ENCODE results near the gene NRXN3. TPM values are rescaled to one million over a fixed set of nuclear protein-coding genes. Genes with fewer than 3 reads are reported as not detected.
"Not testable (repeated sequence)": the region's sequence is repeated elsewhere in the genome, so short reads cannot be mapped to it uniquely, and the experiment has no call there.

Gene NRXN3
- total RNA-seq, 2 experiments from 2014 or later = not detected

- ChIA-PET POLR2A (no interaction called here), CTCF (no interaction called here)
- Mint-ChIP-seq H3K36me3 (ENCODE audit: low read depth) (no peaks in the 10 kb centered on the region), H3K4me3 (no peak overlapping the region), H3K4me1 (no peaks in the 10 kb centered on the region), H3K27ac (no peak overlapping the region), H3K27me3 (no peaks in the 10 kb centered on the region), H3K9me3 (no peaks in the 10 kb centered on the region)
- DNase-seq = no peak
Observed at GRCh38 chr14:78455896-78456435, 285.8 kb downstream of the NRXN3 start.

- Mint-ChIP-seq H3K27me3 (peaks cover 1% of the 10 kb centered on the region), H3K4me1 (no peaks in the 10 kb centered on the region), H3K27ac (no peak overlapping the region), H3K9me3 (no peaks in the 10 kb centered on the region), H3K36me3 (ENCODE audit: low read depth) (no peaks in the 10 kb centered on the region), H3K4me3 (no peak overlapping the region)
- DNase-seq = no peak
- POLR2A ChIA-PET = no interaction called here
- CTCF ChIA-PET = no interaction called here
Observed at GRCh38 chr14:78469947-78470346, 299.8 kb downstream of the NRXN3 start.

DNA sequence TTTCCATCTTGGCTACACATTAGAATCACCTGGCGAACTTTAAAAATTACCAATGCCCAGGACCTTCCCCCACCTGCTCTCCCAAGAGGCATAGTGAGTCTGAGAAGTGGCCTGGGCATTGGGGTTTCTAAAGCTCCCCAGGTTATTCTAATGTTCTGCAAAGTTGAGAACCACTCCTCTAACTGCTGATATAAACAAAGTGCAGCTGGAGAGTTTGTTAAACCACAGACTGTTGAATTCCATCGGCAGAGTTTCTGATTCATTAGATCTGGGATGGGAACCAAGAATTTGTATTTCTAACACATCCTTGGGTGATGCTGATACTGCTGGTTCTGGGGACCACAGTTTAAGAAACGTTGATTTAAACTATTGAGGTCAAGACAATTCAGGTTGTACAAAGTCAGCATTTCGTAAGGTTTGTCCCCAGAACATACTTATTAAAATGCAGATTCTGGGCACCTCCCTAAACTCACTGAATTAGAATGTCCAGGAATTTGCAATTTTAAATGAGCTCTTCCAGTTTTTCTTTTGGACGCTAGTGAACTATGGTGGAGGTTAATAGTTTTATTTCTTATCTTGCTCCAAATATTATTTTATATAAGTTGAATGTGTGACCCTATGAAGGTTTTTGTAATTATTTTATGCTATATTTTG is 309.1 kb downstream of the NRXN3 start:
- H3K27me3 Mint-ChIP-seq = peaks cover 4% of the 10 kb centered on the region
- H3K4me3 Mint-ChIP-seq = no peak overlapping the region
- H3K4me1 Mint-ChIP-seq = no peaks in the 10 kb centered on the region
- no peaks in the 10 kb centered on the region for H3K36me3 Mint-ChIP-seq (ENCODE audit: low read depth)
- DNase-seq = no peak
- H3K27ac Mint-ChIP-seq = no peak overlapping the region
- no peaks in the 10 kb centered on the region for H3K9me3 Mint-ChIP-seq
- CTCF ChIA-PET = interaction anchor here (0.5 kb wide), 1 partner anchor 25 kb away, joined by 4 read pairs; no protein-coding TSS in a partner anchor
- POLR2A ChIA-PET = no interaction called here

DNA sequence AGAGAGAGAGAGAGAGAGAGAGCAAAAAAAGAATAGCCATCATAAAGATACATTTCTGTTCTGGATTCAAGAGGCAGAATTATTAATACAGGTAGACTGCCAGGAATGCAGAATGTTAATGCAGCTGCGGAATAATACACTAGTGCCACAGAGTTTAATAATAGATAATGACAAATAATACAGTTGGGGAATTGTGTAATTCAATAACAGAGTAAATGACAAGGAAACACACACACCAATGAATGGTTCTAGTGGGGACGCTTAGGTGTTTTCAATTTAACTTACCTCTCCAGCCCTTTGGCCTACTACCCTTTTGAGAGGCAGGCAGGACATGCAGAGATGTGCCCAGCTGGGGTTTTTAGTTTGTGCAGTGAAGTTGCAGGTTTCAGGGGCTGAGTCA is 313.9 kb downstream of the NRXN3 start:
- no peak for DNase-seq
- no peak overlapping the region for H3K27ac Mint-ChIP-seq
- POLR2A ChIA-PET = no interaction called here
- no peak overlapping the region for H3K4me3 Mint-ChIP-seq
- CTCF ChIA-PET = no interaction called here
- no peaks in the 10 kb centered on the region for H3K27me3 Mint-ChIP-seq
- no peaks in the 10 kb centered on the region for H3K9me3 Mint-ChIP-seq
- no peaks in the 10 kb centered on the region for H3K4me1 Mint-ChIP-seq
- H3K36me3 Mint-ChIP-seq (ENCODE audit: low read depth) = no peaks in the 10 kb centered on the region

- POLR2A ChIA-PET = no interaction called here
- Mint-ChIP-seq H3K9me3 (no peaks in the 10 kb centered on the region), H3K4me3 (no peak overlapping the region)
Observed at GRCh38 chr14:78486081-78486480, 315.9 kb downstream of the NRXN3 start.

GRCh38 chr14:78486621-78487020 is 316.4 kb downstream of the NRXN3 start:
- Mint-ChIP-seq H3K9me3 (no peaks in the 10 kb centered on the region), H3K4me3 (no peak overlapping the region), H3K36me3 (ENCODE audit: low read depth) (no peaks in the 10 kb centered on the region), H3K27me3 (no peaks in the 10 kb centered on the region), H3K4me1 (no peaks in the 10 kb centered on the region), H3K27ac (no peak overlapping the region)
- DNase-seq = no peak
- ChIA-PET CTCF (no interaction called here), POLR2A (no interaction called here)

More at GRCh38 chr14:78486081-78486480, 315.9 kb downstream of the NRXN3 start:
- CTCF ChIA-PET = no interaction called here
- no peak overlapping the region for H3K27ac Mint-ChIP-seq
- no peak for DNase-seq
- H3K27me3 Mint-ChIP-seq = no peaks in the 10 kb centered on the region
- H3K36me3 Mint-ChIP-seq (ENCODE audit: low read depth) = no peaks in the 10 kb centered on the region
- no peaks in the 10 kb centered on the region for H3K4me1 Mint-ChIP-seq

GRCh38 chr14:78487573-78487972 is 317.4 kb downstream of the NRXN3 start:
- H3K36me3 Mint-ChIP-seq (ENCODE audit: low read depth); H3K27me3 Mint-ChIP-seq; H3K4me3 Mint-ChIP-seq; H3K9me3 Mint-ChIP-seq; H3K4me1 Mint-ChIP-seq; DNase-seq; POLR2A ChIA-PET; H3K27ac Mint-ChIP-seq; CTCF ChIA-PET: not testable (repeated sequence)

DNA sequence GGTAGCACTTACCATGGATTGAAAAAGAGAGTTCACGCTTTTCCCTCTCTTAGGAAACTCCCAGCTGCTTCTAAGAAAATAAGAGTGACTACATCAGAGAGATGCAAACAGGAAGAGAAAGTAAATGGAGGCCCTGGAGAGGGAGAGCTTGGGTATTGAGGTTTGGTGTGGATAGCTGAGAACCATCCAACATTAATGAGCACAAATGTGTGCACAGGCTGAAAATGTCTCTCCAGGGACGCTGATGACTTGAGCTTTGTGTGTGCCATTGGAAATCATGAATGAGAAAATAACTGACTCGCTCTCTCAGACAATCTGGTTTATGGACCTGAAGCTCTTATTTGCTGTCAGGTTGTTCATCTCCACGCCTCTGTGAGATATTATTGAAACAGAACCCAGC is 318.8 kb downstream of the NRXN3 start:
- Mint-ChIP-seq H3K4me3 (no peak overlapping the region), H3K27me3 (no peaks in the 10 kb centered on the region), H3K27ac (no peak overlapping the region), H3K9me3 (no peaks in the 10 kb centered on the region), H3K4me1 (no peaks in the 10 kb centered on the region), H3K36me3 (ENCODE audit: low read depth) (no peaks in the 10 kb centered on the region)
- ChIA-PET POLR2A (no interaction called here), CTCF (no interaction called here)
- DNase-seq = no peak

GRCh38 chr14:78491048-78491447 is 320.9 kb downstream of the NRXN3 start:
- H3K4me1 Mint-ChIP-seq = no peaks in the 10 kb centered on the region
- no peaks in the 10 kb centered on the region for H3K9me3 Mint-ChIP-seq
- no peaks in the 10 kb centered on the region for H3K27me3 Mint-ChIP-seq
- no peak overlapping the region for H3K27ac Mint-ChIP-seq
- ChIA-PET CTCF (no interaction called here), POLR2A (no interaction called here)
- no peaks in the 10 kb centered on the region for H3K36me3 Mint-ChIP-seq (ENCODE audit: low read depth)
- no peak overlapping the region for H3K4me3 Mint-ChIP-seq
- DNase-seq = no peak

GRCh38 chr14:78498062-78498595 is 328.0 kb downstream of the NRXN3 start:
- Mint-ChIP-seq H3K9me3 (no peaks in the 10 kb centered on the region), H3K4me1 (no peaks in the 10 kb centered on the region), H3K4me3 (no peak overlapping the region), H3K36me3 (ENCODE audit: low read depth) (no peaks in the 10 kb centered on the region), H3K27ac (no peak overlapping the region), H3K27me3 (no peaks in the 10 kb centered on the region)
- ChIA-PET POLR2A (no interaction called here), CTCF (no interaction called here)
- no peak for DNase-seq

GRCh38 chr14:78501909-78502308 is 331.7 kb downstream of the NRXN3 start:
- no peaks in the 10 kb centered on the region for H3K36me3 Mint-ChIP-seq (ENCODE audit: low read depth)
- H3K27ac Mint-ChIP-seq = no peak overlapping the region
- no peaks in the 10 kb centered on the region for H3K9me3 Mint-ChIP-seq
- ChIA-PET CTCF (no interaction called here), POLR2A (no interaction called here)
- no peak overlapping the region for H3K4me3 Mint-ChIP-seq
- no peaks in the 10 kb centered on the region for H3K4me1 Mint-ChIP-seq
- no peaks in the 10 kb centered on the region for H3K27me3 Mint-ChIP-seq
- DNase-seq = no peak

DNA sequence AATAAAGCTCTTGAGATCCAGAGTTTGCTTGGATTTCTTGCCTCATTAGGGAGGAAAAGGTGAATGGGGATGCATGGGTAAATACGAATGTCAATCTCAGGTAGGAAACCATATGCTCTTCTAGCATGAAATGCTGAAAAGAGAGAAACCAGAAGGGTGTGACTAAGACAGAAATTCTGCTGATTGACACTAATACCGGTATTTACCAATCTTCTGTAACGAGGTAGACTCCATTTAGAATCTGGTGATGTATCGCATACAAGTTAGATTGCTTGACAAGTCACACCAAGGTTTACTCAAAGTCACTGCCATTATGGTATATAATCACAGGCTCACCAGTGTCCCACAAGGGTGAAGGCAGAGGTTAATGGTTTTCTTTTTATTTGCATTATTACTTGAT is 337.9 kb downstream of the NRXN3 start:
- ChIA-PET POLR2A (no interaction called here), CTCF (no interaction called here)
- no peak overlapping the region for H3K27ac Mint-ChIP-seq

GRCh38 chr14:78509516-78509915 is 339.3 kb downstream of the NRXN3 start:
- H3K9me3 Mint-ChIP-seq = no peaks in the 10 kb centered on the region
- H3K27ac Mint-ChIP-seq = no peak overlapping the region
- no peak overlapping the region for H3K4me3 Mint-ChIP-seq
- POLR2A ChIA-PET = no interaction called here
- H3K27me3 Mint-ChIP-seq = no peaks in the 10 kb centered on the region
- H3K36me3 Mint-ChIP-seq (ENCODE audit: low read depth) = no peaks in the 10 kb centered on the region
- no peaks in the 10 kb centered on the region for H3K4me1 Mint-ChIP-seq
- CTCF ChIA-PET = no interaction called here
- no peak for DNase-seq

More for the DNA sequence above, 337.9 kb downstream of the NRXN3 start:
- no peaks in the 10 kb centered on the region for H3K36me3 Mint-ChIP-seq (ENCODE audit: low read depth)
- DNase-seq = no peak
- H3K27me3 Mint-ChIP-seq = no peaks in the 10 kb centered on the region
- H3K4me1 Mint-ChIP-seq = no peaks in the 10 kb centered on the region
- H3K4me3 Mint-ChIP-seq = no peak overlapping the region
- H3K9me3 Mint-ChIP-seq = no peaks in the 10 kb centered on the region

GRCh38 chr14:78512021-78512420 is 341.8 kb downstream of the NRXN3 start:
- ChIA-PET POLR2A (no interaction called here), CTCF (no interaction called here)
- Mint-ChIP-seq H3K27me3 (no peaks in the 10 kb centered on the region), H3K4me1 (no peaks in the 10 kb centered on the region), H3K27ac (no peak overlapping the region), H3K9me3 (no peaks in the 10 kb centered on the region), H3K36me3 (ENCODE audit: low read depth) (no peaks in the 10 kb centered on the region), H3K4me3 (no peak overlapping the region)
- DNase-seq = no peak
